Aorta (tissue), 5 donors: Measurements from ENCODE around the gene TOM1L2. TPM values are rescaled to one million over a fixed set of nuclear protein-coding genes. Genes with fewer than 3 reads are reported as not detected.

Experiments used
- ATAC-seq: fragments of 200-7000 bp; cut with Tn5 transposase; one replicate; pipeline ENCODE4 v1.9.1; 2022; ENCODE audit warnings: moderate library complexity; ENCODE audit not compliant: low FRiP score
- DNase-seq, 2 donors: peaks; one replicate each; pipeline ENCODE4 v3.0.0-alpha.2; 2020
- H3K27ac ChIP-seq, 2 donors: one replicate each; pipeline ENCODE4 v1.5.1; 2013; ENCODE audit warnings: low read length in 2 of 2, mild to moderate bottlenecking in 2 of 2, moderate library complexity in 2 of 2, control low read depth in 1 of 2, inconsistent platforms in 1 of 2, low read depth in 1 of 2
- H3K27me3 ChIP-seq, 2 donors: one replicate each; pipeline ENCODE4 v1.6.1; 2013; ENCODE audit warnings: control low read depth in 1 of 2, low read length in 1 of 2, mild to moderate bottlenecking in 1 of 2, moderate library complexity in 1 of 2; ENCODE audit not compliant: insufficient read depth in 2 of 2, control insufficient read depth in 1 of 2
- H3K36me3 ChIP-seq, 2 donors: one replicate each; pipeline ENCODE4 v1.6.1; 2013; ENCODE audit warnings: control low read depth in 1 of 2, low read length in 1 of 2, mild to moderate bottlenecking in 1 of 2; ENCODE audit not compliant: insufficient read depth in 2 of 2, control insufficient read depth in 1 of 2
- H3K4me1 ChIP-seq, 2 donors: one replicate each; pipeline ENCODE4 v1.6.1; 2013; ENCODE audit warnings: low read length in 2 of 2, control low read depth in 1 of 2, mild to moderate bottlenecking in 1 of 2, moderate library complexity in 1 of 2; ENCODE audit not compliant: insufficient read depth in 2 of 2, control insufficient read depth in 1 of 2
- H3K4me3 ChIP-seq, 2 donors: one replicate each; pipeline ENCODE4 v1.5.1; 2013; ENCODE audit warnings: low read length in 2 of 2, control low read depth in 1 of 2, mild to moderate bottlenecking in 1 of 2
- H3K9me3 ChIP-seq: one replicate; pipeline ENCODE4 v1.6.1; 2013; ENCODE audit warnings: mild to moderate bottlenecking, low read length; ENCODE audit not compliant: control insufficient read depth
- WGBS, 2 donors: extraction: QIAGEN DNeasy Blood & Tissue Kit; methylation state at CpG; one replicate each; pipeline ENCODE4 v1.1.7; 2013; 5-methylcytosine and 5-hydroxymethylcytosine counted together
- intact Hi-C, 2 donors: fragments of 100-400 bp; cut with DNase I; formaldehyde crosslinking; loops; one replicate each; pipeline versions ENCODE4 v1.14.2 to v1.15.0; 2022
- polyA plus RNA-seq, 2 donors: library from polyadenylated mRNA; stranded (reverse); fragments of 200-250 nt; gene quantifications; one replicate each; pipeline ENCODE4 v1.2.3, GENCODE V29; 2013
- total RNA-seq, 2 donors: library from RNA; stranded (reverse); fragmentation: NEBNext Ultra II Directional; extraction: Animal tissue kit (Norgen Biotek cat#: 25700); gene quantifications; one replicate each; pipeline ENCODE4 v1.2.1, GENCODE V29; 2021
- donor health status: healthy with polysubstance abuse.
- donor health status: Bipolar disorder and iron deficiency.
- donor health status: DM: no; HTN: no; CAD: no.
- donor health status: DM: no; HTN: no; CAD: no.
- donor health status: DM: yes; HTN: yes; CAD: no.

The TOM1L2 gene
- total and polyA plus RNA-seq, 4 donors, result 11.9 to 74.9 (median 54.8) TPM

DNA sequence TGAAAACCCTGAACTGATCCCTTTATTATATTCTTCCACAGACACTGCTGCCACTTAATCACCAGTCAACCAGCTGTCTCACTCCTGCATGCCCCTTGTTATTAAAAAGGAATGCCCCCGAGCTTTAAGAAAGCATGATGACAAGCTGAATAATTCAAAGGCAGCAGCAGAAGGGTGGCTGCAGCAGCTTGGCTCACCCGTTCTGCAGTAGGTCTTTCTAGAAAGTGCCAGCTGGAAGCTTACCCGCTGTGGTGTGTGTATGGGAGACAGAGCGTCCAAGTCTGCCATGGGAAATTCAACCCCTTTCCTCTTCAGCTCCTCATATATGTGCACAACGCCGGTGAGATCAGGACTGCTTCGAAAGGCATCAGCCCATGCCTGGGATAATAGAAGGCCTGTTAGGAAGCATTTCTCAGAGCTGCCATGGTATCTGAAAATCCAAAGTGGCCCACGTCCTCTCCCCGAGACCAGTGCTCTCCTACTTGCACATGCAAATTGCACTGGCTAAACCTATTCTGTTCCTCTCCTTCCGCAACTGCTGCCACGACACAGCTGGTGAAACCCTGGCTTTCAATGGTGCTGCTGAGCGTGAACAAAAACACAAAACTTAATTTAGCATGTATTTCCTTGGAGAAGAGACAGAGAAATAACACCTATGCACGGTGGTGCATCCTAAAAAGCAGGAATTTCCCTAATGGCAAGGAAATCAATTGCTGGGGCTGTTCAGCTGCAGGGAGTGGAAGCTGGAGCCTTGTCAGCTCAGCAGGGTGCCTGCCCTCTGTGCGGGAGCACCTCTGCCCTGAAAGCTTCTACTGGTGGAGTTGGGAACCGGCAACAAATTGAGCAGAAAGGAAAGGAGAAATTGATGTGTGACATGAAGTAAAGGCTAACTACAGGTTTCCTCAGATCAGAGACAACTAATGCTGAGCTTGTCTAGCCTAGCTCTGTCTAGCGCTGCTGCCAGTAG lies 87.5 kb downstream of the TOM1L2 start:
- H3K9me3 ChIP-seq, result no peaks in the 10 kb centered on the region
- intact Hi-C loops, result loop anchor here in 1 of 2 donors (2.0 kb wide), 1 partner anchor 148 kb away; no protein-coding TSS in a partner anchor
- 53 to 62% methylated on average over 16 of the region's 16 CpGs for WGBS, 2 donors
- no peak overlapping the region for H3K27ac ChIP-seq
- DNase-seq (peak in 1 of 2 donors; percentile 17), ATAC-seq (no peak)
- no peaks in the 10 kb centered on the region for H3K27me3 ChIP-seq
- no peak overlapping the region for H3K4me3 ChIP-seq
- H3K4me1 ChIP-seq, result no peaks in the 10 kb centered on the region
- peaks cover 0 to 4% of the 10 kb centered on the region in 2 donors for H3K36me3 ChIP-seq

DNA sequence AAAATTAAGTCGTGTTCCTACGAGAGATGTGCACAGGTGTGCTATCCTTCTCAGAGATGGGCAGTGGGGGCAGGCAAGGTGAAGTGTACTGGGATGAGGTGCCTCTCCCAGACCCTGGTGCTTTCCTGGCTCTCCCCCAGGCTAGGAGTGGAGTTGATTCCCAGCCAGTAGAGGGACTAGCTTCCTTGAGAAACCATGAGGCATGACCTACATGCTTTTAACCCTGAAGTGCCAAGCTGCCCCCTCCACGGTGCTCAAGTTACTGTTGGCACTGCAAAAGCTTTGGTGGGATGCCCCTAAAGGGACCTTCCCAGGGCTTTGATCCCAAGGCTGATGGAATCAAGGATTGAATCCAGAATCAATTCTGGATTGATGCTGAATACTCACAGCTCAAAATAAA lies 88.4 kb downstream of the TOM1L2 start:
- intact Hi-C loops, result loop anchor here in 1 of 2 donors (2.0 kb wide), 1 partner anchor 149 kb away; no protein-coding TSS in a partner anchor
- no peak for ATAC-seq
- H3K9me3 ChIP-seq, result no peaks in the 10 kb centered on the region
- H3K27ac ChIP-seq, result no peak overlapping the region
- H3K36me3 ChIP-seq, result peaks cover 0 to 4% of the 10 kb centered on the region in 2 donors
- H3K4me1 ChIP-seq, result no peaks in the 10 kb centered on the region
- H3K4me3 ChIP-seq, result no peak overlapping the region
- 94 to 97% methylated on average over 3 of the region's 3 CpGs for WGBS, 2 donors
- DNase-seq, result no peak
- no peaks in the 10 kb centered on the region for H3K27me3 ChIP-seq

DNA sequence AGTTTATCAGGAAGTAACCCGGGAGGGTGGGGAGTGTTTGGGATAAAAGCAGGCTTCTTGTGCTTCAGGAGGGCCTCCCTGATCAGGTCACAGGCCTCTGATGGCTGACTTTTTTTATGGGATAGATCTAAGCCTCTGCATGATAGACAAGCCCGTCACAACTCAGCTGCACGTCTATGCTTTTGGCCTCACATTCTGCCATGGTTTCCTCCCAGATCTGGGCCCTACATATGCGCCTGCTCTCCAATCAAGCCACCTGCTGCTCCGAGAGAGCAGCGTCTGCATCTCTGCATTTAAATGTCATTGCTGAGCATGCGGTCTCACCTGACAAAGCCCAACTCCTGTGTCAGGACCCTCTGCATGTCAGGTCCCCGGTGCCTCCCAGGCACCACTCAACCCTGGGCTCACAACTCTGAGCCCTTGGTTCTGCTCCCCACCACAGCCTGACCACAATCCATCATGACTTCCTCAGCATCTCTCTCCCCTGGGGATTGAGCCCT lies 90.1 kb downstream of the TOM1L2 start:
- DNase-seq, result no peak

GRCh38 chr17:17880577-17881196 lies 91.5 kb downstream of the TOM1L2 start:
- DNase-seq (no peak), ATAC-seq (no peak)
- intact Hi-C loops, result no loop called here
- H3K4me3 ChIP-seq, result no peak overlapping the region
- no peaks in the 10 kb centered on the region for H3K27me3 ChIP-seq
- H3K36me3 ChIP-seq, result peaks cover 0 to 4% of the 10 kb centered on the region in 2 donors
- WGBS, 2 donors, result 93 to 95% methylated on average over 8 of the region's 8 CpGs
- H3K27ac ChIP-seq, result no peak overlapping the region
- H3K4me1 ChIP-seq, result peaks cover 3 to 7% of the 10 kb centered on the region in 2 donors
- no peaks in the 10 kb centered on the region for H3K9me3 ChIP-seq

More for the DNA sequence above, 90.1 kb downstream of the TOM1L2 start:
- Histone ChIP-seq H3K4me3 (no peak overlapping the region), H3K9me3 (no peaks in the 10 kb centered on the region), H3K27ac (no peak overlapping the region), H3K36me3 (peaks cover 0 to 4% of the 10 kb centered on the region in 2 donors), H3K27me3 (no peaks in the 10 kb centered on the region), H3K4me1 (peaks cover 0 to 6% of the 10 kb centered on the region in 2 donors)
- intact Hi-C loops, result no loop called here
- 93 to 94% methylated on average over 8 of the region's 8 CpGs for WGBS, 2 donors
- no peak for ATAC-seq

- H3K9me3 ChIP-seq, result no peaks in the 10 kb centered on the region
- intact Hi-C loops, result loop anchor here in 1 of 2 donors (1.0 to 5.0 kb wide), 3 partner anchors 37 to 95 kb away; partner anchors contain the start of genes DRC3 and TOM1L2
- no peaks in the 10 kb centered on the region for H3K27me3 ChIP-seq
- ATAC-seq, result peak; percentile 94
- DNase-seq, result peak; percentile 89 to 91
- H3K4me3 ChIP-seq, result no peak overlapping the region
- peaks cover 0 to 2% of the 10 kb centered on the region in 2 donors for H3K36me3 ChIP-seq
- H3K27ac ChIP-seq, result peak overlapping the region; percentile 52 to 78
- H3K4me1 ChIP-seq, result peaks cover 3 to 7% of the 10 kb centered on the region in 2 donors
- 2 to 5% methylated on average over 14 of the region's 14 CpGs for WGBS, 2 donors
Measured at GRCh38 chr17:17877529-17878358, 94.5 kb downstream of the TOM1L2 start.

- peaks cover 3 to 7% of the 10 kb centered on the region in 2 donors for H3K4me1 ChIP-seq
- no peak overlapping the region for H3K4me3 ChIP-seq
- H3K36me3 ChIP-seq, result peaks cover 0 to under 1% of the 10 kb centered on the region in 2 donors
- DNase-seq, result peak; percentile 78 to 79
- peak; percentile 85 for ATAC-seq
- no peaks in the 10 kb centered on the region for H3K27me3 ChIP-seq
- 5 to 9% methylated on average over 6 of the region's 6 CpGs for WGBS, 2 donors
- H3K27ac ChIP-seq, result peak overlapping the region; percentile 52 to 78
- no peaks in the 10 kb centered on the region for H3K9me3 ChIP-seq
- intact Hi-C loops, result loop anchor here in 1 of 2 donors (1.0 to 5.0 kb wide), 3 partner anchors 36 to 95 kb away; partner anchors contain the start of genes DRC3 and TOM1L2
Measured at GRCh38 chr17:17876959-17877528, 95.2 kb downstream of the TOM1L2 start.

DNA sequence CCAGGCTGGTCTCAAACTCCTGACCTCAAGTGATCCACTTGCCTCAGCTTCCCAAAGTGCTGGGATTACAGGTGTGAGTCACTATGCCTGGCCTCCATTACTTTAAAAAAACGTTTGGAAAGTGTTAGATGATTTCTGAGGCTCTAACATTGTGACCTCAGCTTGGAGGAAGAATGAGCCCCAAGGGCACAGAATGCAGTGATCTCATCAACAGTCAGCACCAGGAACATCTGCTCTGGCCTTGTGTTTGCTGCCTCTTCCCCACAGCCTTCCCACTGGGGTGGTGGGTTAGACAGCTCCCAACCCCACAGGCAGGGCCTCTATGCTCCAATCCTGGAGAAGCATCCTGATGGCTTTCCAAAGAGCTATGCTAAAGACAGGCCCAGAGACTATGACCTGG lies 97.7 kb downstream of the TOM1L2 start:
- Histone ChIP-seq H3K9me3 (no peaks in the 10 kb centered on the region), H3K27ac (no peak overlapping the region), H3K4me1 (peaks cover 3 to 7% of the 10 kb centered on the region in 2 donors), H3K36me3 (no peaks in the 10 kb centered on the region), H3K4me3 (no peak overlapping the region), H3K27me3 (no peaks in the 10 kb centered on the region)
- 44 to 45% methylated on average over 1 of the region's 1 CpG for WGBS, 2 donors
- no peak for ATAC-seq
- no peak for DNase-seq
- intact Hi-C loops, result no loop called here
